Mucosa of descending colon (tissue), 3 donors: ENCODE measurements around the gene COL25A1. TPM values are rescaled to one million over a fixed set of nuclear protein-coding genes. Genes with fewer than 3 reads are reported as not detected.

Experiments used
- ATAC-seq: fragments of 200-7000 bp; cut with Tn5 transposase; one replicate; pipeline ENCODE4 v1.9.1; 2020; ENCODE audit warnings: mild to moderate bottlenecking, moderate library complexity
- DNase-seq, 3 donors: peaks; one replicate each; pipeline ENCODE4 v3.0.0-alpha.2; 2020
- H3K36me3 ChIP-seq: fragments of 200-600 bp; one replicate; pipeline ENCODE4 v1.8.0; 2021; ENCODE audit warnings: low read depth, mild to moderate bottlenecking
- H3K4me1 ChIP-seq: fragments of 200-600 bp; one replicate; pipeline ENCODE4 v1.8.0; 2021; ENCODE audit warnings: low read depth, mild to moderate bottlenecking
- H3K4me3 ChIP-seq: fragments of 200-600 bp; one replicate; pipeline ENCODE4 v1.8.0; 2021; ENCODE audit warnings: mild to moderate bottlenecking
- H3K9me3 ChIP-seq: fragments of 200-600 bp; one replicate; pipeline ENCODE4 v1.8.0; 2021; ENCODE audit warnings: mild to moderate bottlenecking
- intact Hi-C, 2 donors: fragments of 100-400 bp; cut with DNase I in 1 of 2; cut with micrococcal nuclease in 1 of 2; formaldehyde crosslinking; loops; one replicate each; pipeline versions ENCODE4 v1.11.0 to v1.11.1; 2022; cut with DNase I, micrococcal nuclease
- total RNA-seq, 3 donors: library from RNA; stranded (reverse); fragmentation: NEBNext Ultra II Directional in 2 of 3; extraction: Animal tissue kit (Norgen Biotek cat#: 25700) in 2 of 3; gene quantifications; one replicate each; pipeline versions ENCODE4 v1.2.1 to v1.2.4, GENCODE V29; 2021 to 2023
- TF ChIP-seq, protein P1 (sequence below): fragments of 200-600 bp; IDR thresholded peaks from one replicate; pipeline ENCODE4 v1.8.0; 2022; ENCODE audit warnings: antibody characterized with exemption, mild to moderate bottlenecking
- donor health status: DM: no; HTN: no; CAD: no; lungs with moderate emphysema.
- donor health status: DM: no; HTN: no; CAD: no.
- donor health status: DM: no; HTN: yes; CAD: no.

The COL25A1 gene
- total RNA-seq, 3 donors from 2014 or later = 0.12 to 0.35 (median 0.14) TPM

- TF ChIP-seq, protein P1, sequence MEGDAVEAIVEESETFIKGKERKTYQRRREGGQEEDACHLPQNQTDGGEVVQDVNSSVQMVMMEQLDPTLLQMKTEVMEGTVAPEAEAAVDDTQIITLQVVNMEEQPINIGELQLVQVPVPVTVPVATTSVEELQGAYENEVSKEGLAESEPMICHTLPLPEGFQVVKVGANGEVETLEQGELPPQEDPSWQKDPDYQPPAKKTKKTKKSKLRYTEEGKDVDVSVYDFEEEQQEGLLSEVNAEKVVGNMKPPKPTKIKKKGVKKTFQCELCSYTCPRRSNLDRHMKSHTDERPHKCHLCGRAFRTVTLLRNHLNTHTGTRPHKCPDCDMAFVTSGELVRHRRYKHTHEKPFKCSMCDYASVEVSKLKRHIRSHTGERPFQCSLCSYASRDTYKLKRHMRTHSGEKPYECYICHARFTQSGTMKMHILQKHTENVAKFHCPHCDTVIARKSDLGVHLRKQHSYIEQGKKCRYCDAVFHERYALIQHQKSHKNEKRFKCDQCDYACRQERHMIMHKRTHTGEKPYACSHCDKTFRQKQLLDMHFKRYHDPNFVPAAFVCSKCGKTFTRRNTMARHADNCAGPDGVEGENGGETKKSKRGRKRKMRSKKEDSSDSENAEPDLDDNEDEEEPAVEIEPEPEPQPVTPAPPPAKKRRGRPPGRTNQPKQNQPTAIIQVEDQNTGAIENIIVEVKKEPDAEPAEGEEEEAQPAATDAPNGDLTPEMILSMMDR = no peak
- H3K36me3 ChIP-seq = no peaks in the 10 kb centered on the region
- intact Hi-C loops = no loop called here
- H3K4me1 ChIP-seq = no peaks in the 10 kb centered on the region
- no peak overlapping the region for H3K4me3 ChIP-seq
- DNase-seq (no peak), ATAC-seq (no peak)
- no peaks in the 10 kb centered on the region for H3K9me3 ChIP-seq
Measured at GRCh38 chr4:108950158-108950915, 352.1 kb downstream of the COL25A1 start.

DNA sequence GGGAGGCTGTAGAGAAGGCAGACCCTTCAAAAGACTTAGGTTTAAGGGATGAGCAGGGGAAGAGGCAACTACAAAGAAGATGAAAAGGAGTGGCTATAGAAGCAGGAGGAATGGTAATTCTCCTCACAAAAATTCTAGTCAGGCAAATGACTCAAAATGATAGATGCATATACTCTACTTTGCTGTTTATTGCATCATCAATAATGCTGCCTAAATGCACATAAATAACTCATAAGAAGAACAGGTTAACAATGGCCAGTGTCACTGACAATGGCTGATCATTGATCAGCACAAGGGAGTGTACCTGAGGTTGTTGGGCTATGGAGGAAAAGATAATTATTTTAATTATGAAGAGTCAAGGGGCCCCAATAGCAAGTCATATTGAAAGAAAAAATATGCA lies 354.9 kb downstream of the COL25A1 start:
- Histone ChIP-seq H3K4me1 (no peaks in the 10 kb centered on the region), H3K9me3 (no peaks in the 10 kb centered on the region), H3K36me3 (no peaks in the 10 kb centered on the region), H3K4me3 (no peak overlapping the region)
- intact Hi-C loops = no loop called here
- ATAC-seq (no peak), DNase-seq (no peak)
- TF ChIP-seq, protein P1 = no peak

- no peaks in the 10 kb centered on the region for H3K4me1 ChIP-seq
- ATAC-seq (no peak), DNase-seq (no peak)
- no peaks in the 10 kb centered on the region for H3K9me3 ChIP-seq
- TF ChIP-seq, protein P1 = no peak
- intact Hi-C loops = no loop called here
- H3K36me3 ChIP-seq = no peaks in the 10 kb centered on the region
- H3K4me3 ChIP-seq = no peak overlapping the region
Measured at GRCh38 chr4:108946237-108946636, 356.2 kb downstream of the COL25A1 start.

DNA sequence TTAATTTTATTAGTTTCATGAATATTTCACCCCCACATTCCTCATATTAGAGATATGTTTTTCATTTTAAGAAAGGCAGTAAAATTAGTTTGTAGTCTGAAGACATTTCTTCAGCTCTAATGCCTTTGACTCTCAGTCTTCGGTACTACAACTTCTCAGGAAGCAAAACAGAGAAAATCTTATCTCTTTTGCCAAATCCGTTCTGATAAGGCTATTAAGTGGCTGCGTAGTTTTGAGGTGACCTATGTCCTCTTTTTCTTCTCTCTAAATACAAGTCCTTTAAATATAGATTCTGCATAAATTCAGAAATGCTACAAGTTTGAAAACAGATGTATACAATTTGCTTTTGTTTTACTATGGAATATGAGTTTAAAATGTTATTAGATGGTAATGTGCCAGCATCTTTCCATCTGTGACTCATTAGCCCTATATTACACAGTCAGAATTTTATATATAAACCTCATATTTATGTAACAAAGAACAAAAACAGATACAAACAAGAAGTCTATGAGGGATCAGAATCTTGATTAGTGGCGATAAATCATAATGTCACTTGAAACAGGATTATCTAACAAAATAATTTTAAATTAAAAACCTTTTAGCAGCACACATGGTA lies 358.4 kb downstream of the COL25A1 start:
- DNase-seq (no peak), ATAC-seq (no peak)
- H3K4me3 ChIP-seq = no peak overlapping the region
- TF ChIP-seq, protein P1 = no peak
- H3K9me3 ChIP-seq = no peaks in the 10 kb centered on the region
- H3K4me1 ChIP-seq = no peaks in the 10 kb centered on the region
- intact Hi-C loops = no loop called here
- no peaks in the 10 kb centered on the region for H3K36me3 ChIP-seq

- DNase-seq (no peak), ATAC-seq (no peak)
- intact Hi-C loops = no loop called here
- TF ChIP-seq, protein P1 = no peak
- no peak overlapping the region for H3K4me3 ChIP-seq
- H3K36me3 ChIP-seq = no peaks in the 10 kb centered on the region
- no peaks in the 10 kb centered on the region for H3K4me1 ChIP-seq
- H3K9me3 ChIP-seq = no peaks in the 10 kb centered on the region
Measured at GRCh38 chr4:108943371-108943770, 359.1 kb downstream of the COL25A1 start.
